Panc1 (cell line): ENCODE results near the gene METRN.

ENCODE experiments used
- CTCF ChIP-seq: fragments of 450-650 bp; IDR thresholded peaks from 2 replicates; pipeline ENCODE4 v1.5.1; 2017; ENCODE audit warnings: mild to moderate bottlenecking
- POLR2AphosphoS5 ChIP-seq: IDR thresholded peaks from 2 replicates; pipeline ENCODE4 v1.6.1; 2012; ENCODE audit warnings: mild to moderate bottlenecking, low read depth, low read length, moderate library complexity
- REST ChIP-seq, 2 experiments: IDR thresholded peaks; 2 replicates each; pipeline ENCODE4 v1.6.1; 2011 to 2012; ENCODE audit warnings: low read depth in 2 of 2, control low read depth in 1 of 2, low read length in 1 of 2, mild to moderate bottlenecking in 1 of 2, moderate library complexity in 1 of 2; ENCODE audit not compliant: insufficient read depth in 1 of 2
- SIN3A ChIP-seq: IDR thresholded peaks from 2 replicates; pipeline ENCODE4 v1.6.1; 2012; ENCODE audit warnings: low read depth, mild to moderate bottlenecking, low read length, moderate library complexity, borderline replicate concordance; ENCODE audit not compliant: insufficient read depth
- TCF7L2 ChIP-seq: IDR thresholded peaks from 2 replicates; pipeline ENCODE4 v1.6.1; 2011; ENCODE audit warnings: mild to moderate bottlenecking, low read depth, low read length, inconsistent platforms

GRCh38 chr16:760065-760464, 45.1 kb downstream of the METRN start:
- TF ChIP-seq CTCF: no peak
- TF ChIP-seq REST (IDR thresholded peaks at IDR 0.05; ENCODE audit: insufficient read depth in 1 of 2, low read depth in 2 of 2, low read length in 1 of 2): no peak
- no peak for TF ChIP-seq TCF7L2
- TF ChIP-seq POLR2AphosphoS5: no peak
- no peak for TF ChIP-seq SIN3A
